K562 (cell line): ENCODE data around the gene AP3M1. TPM values are rescaled to one million over a fixed set of nuclear protein-coding genes. Genes with fewer than 3 reads are reported as not detected.

ENCODE experiments used
- ARID1B ChIP-seq: fragments of 450-650 bp; IDR thresholded peaks from 2 replicates; pipeline ENCODE4 v1.6.1; 2016; ENCODE audit warnings: antibody characterized with exemption, mild to moderate bottlenecking, inconsistent platforms
- ATF1 ChIP-seq, 2 experiments: fragments of 450-650 bp in 1 of 2; IDR thresholded peaks; 2 replicates each; pipeline ENCODE4 v1.6.1; 2016; ENCODE audit warnings: missing compliant biosample characterization in 1 of 2, missing genetic modification characterization in 1 of 2
- CHD4 ChIP-seq: fragments of 200-600 bp; sonication (generic); IDR thresholded peaks from 3 replicates; pipeline ENCODE4 v1.6.1; 2012; ENCODE audit warnings: low read depth, mild to moderate bottlenecking, mixed read lengths, low read length, inconsistent platforms; ENCODE audit not compliant: insufficient read depth, insufficient replicate concordance, poor library complexity, severe bottlenecking
- CXXC5 ChIP-seq: fragments of 250-450 bp; sonication (Bioruptor Pico); IDR thresholded peaks from 2 replicates; pipeline ENCODE4 v1.8.0; 2022; ENCODE audit warnings: inconsistent platforms, mild to moderate bottlenecking, moderate library complexity
- EHMT2 ChIP-seq: fragments of 450-650 bp; IDR thresholded peaks from 2 replicates; pipeline ENCODE4 v1.6.1; 2018; ENCODE audit warnings: antibody characterized with exemption
- HLTF ChIP-seq: fragments of 450-650 bp; IDR thresholded peaks from 2 replicates; pipeline ENCODE4 v1.6.1; 2016
- ILK ChIP-seq: fragments of 450-650 bp; IDR thresholded peaks from 2 replicates; pipeline ENCODE4 v1.6.1; 2016; ENCODE audit warnings: missing genetic modification characterization, low read depth, mild to moderate bottlenecking, missing compliant biosample characterization, moderate library complexity, borderline replicate concordance
- NFXL1 ChIP-seq: fragments of 450-650 bp; formaldehyde crosslinking; IDR thresholded peaks from 2 replicates; pipeline ENCODE4 v1.4.0; 2021; ENCODE audit warnings: mild to moderate bottlenecking
- PCBP2 ChIP-seq: fragments of 200-400 bp; formaldehyde crosslinking; IDR thresholded peaks from 2 replicates; pipeline ENCODE4 v1.6.1; 2018; ENCODE audit warnings: low read length, low read depth, mild to moderate bottlenecking, moderate library complexity; ENCODE audit not compliant: poor library complexity, severe bottlenecking
- PTBP1 ChIP-seq: fragments of 200-400 bp; formaldehyde crosslinking; IDR thresholded peaks from 2 replicates; pipeline ENCODE4 v1.6.1; 2017; ENCODE audit warnings: low read depth, low read length
- SOX6 ChIP-seq: fragments of 450-650 bp; IDR thresholded peaks from 2 replicates; pipeline ENCODE4 v1.6.1; 2014; ENCODE audit warnings: mild to moderate bottlenecking
- STAT5B ChIP-seq: fragments of 250-450 bp; sonication (Bioruptor Pico); IDR thresholded peaks from 2 replicates; pipeline ENCODE4 v1.8.0; 2021; ENCODE audit warnings: mild to moderate bottlenecking, inconsistent platforms
- ZNF133 ChIP-seq: fragments of 250-450 bp; sonication (Bioruptor Pico); IDR thresholded peaks from 2 replicates; pipeline ENCODE4 v1.4.0; 2020; ENCODE audit warnings: mild to moderate bottlenecking
- ZSCAN32 ChIP-seq: fragments of 450-650 bp; formaldehyde crosslinking; IDR thresholded peaks from 2 replicates; pipeline ENCODE4 v1.4.0; 2020; ENCODE audit warnings: mild to moderate bottlenecking, moderate library complexity
- polyA plus RNA-seq, 8 experiments: library from polyadenylated mRNA; depleted of rRNA in 4 of 8; stranded (reverse) in 5 of 8; unstranded in 3 of 8; fragments of >200 nt; fragmentation: Nextera tagmentation in 2 of 8; fragmentation: Illumina TruSeq in 1 of 8; extraction: Ambion mirVana in 2 of 8; extraction: Trizol in 1 of 8; gene quantifications; 2 replicates each; pipeline versions ENCODE4 v1.2.1 to v1.2.3, GENCODE V29; 2011 to 2014; ENCODE audit warnings: inconsistent platforms in 1 of 8, missing spikeins in 1 of 8
- total RNA-seq, 7 experiments: library from RNA; depleted of rRNA in 6 of 7; stranded (reverse); fragments of >200 nt in 6 of 7; fragmentation: Illumina TruSeq in 2 of 7; extraction: Trizol in 2 of 7; gene quantifications; 2 replicates each; pipeline versions ENCODE4 v1.2.1 to v1.2.3, GENCODE V29; 2011 to 2021; ENCODE audit warnings: low replicate concordance in 1 of 7
- TF ChIP-seq, protein P1 (sequence below): IDR thresholded peaks from 3 replicates; pipeline ENCODE4 v1.6.1; 2011; ENCODE audit warnings: borderline replicate concordance, mild to moderate bottlenecking; ENCODE audit not compliant: insufficient read length, insufficient read depth
- TF ChIP-seq, protein P2 (sequence below): fragments of 450-650 bp; formaldehyde crosslinking; IDR thresholded peaks from 2 replicates; pipeline ENCODE4 v1.4.0; 2022; ENCODE audit warnings: missing genetic modification characterization
- TF ChIP-seq, protein P3 (sequence below): sonication (generic); formaldehyde crosslinking; IDR thresholded peaks from 2 replicates; pipeline ENCODE4 v1.8.0; 2022; ENCODE audit warnings: mild to moderate bottlenecking, low read depth, missing genetic modification reagents
- TF ChIP-seq, protein P4 (sequence below): fragments of 250-450 bp; sonication (Bioruptor Pico); IDR thresholded peaks from 2 replicates; pipeline ENCODE4 v1.4.0; 2020; ENCODE audit warnings: borderline replicate concordance
- TF ChIP-seq, protein P5 (sequence below), 2 experiments: fragments of 450-650 bp in 1 of 2; sonication (generic) in 1 of 2; formaldehyde crosslinking in 1 of 2; IDR thresholded peaks in 1 of 2; conservative IDR thresholded peaks in 1 of 2; 2 replicates each; pipeline versions ENCODE4 v1.6.1 to v1.8.1; 2016 to 2023; ENCODE audit warnings: mild to moderate bottlenecking in 2 of 2, moderate library complexity in 2 of 2, inconsistent platforms in 1 of 2, missing genetic modification reagents in 1 of 2

The AP3M1 gene
- total and polyA plus RNA-seq, 9 of the 15 experiments (the other 6 are each of a cell fraction or from before 2014, with no cell fraction given), result 44.3 to 135 (median 67.6) TPM

DNA sequence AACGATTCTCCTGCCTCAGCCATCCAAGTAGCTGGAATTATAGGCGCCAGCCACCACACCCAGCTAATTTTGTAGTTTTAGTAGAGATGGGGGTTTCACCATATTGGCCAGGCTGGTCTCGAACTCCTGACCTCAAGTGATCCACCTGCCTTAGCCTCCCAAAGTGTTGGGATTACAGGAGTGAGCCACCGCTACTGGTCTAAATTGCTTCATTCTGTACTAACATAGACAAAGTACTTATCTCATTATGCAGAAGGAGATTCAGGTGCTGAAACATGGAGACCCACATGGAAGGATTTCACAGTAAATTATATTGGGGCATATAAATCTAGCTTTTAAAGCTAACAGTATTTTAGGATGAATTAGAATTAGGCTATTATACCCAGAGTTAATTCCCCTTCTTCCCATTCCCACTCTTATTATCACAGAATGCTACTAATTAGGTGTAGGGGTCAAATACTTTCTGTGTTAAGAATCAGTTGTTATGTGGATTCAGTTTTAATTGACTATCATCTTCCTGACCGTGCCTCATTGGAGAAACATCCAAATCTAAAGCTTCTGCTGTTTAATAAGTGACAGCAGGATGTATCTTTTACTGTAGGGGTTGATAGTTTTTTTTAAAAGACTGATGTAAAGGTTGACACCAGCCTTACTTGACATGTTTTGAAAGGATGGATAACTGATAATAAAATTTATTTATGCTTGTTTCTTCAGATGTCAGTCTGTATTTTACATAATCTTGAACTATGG, 27.6 kb upstream of the AP3M1 start (continued):
- TF ChIP-seq SOX6 (no peak), NFXL1 (CRISPR knock-in tag) (no peak), CXXC5 (no peak), STAT5B (CRISPR knock-in tag) (no peak), EHMT2 (peak; percentile 48; the same call in 1 of the 2 replicates), CHD4 (no peak), ZSCAN32 (CRISPR knock-in tag) (no peak), ATF1 (CRISPR knock-in tag; IDR thresholded peaks at IDR 0.05) (no peak), ATF1 (tag; IDR thresholded peaks at IDR 0.05) (no peak), ZNF133 (CRISPR knock-in tag) (no peak), ARID1B (0 out of 2 replicates have a peak, but pooled peaks have one; percentile 15), PCBP2 (no peak), HLTF (no peak), PTBP1 (no peak), ILK (tag) (no peak)
- TF ChIP-seq, protein P1, sequence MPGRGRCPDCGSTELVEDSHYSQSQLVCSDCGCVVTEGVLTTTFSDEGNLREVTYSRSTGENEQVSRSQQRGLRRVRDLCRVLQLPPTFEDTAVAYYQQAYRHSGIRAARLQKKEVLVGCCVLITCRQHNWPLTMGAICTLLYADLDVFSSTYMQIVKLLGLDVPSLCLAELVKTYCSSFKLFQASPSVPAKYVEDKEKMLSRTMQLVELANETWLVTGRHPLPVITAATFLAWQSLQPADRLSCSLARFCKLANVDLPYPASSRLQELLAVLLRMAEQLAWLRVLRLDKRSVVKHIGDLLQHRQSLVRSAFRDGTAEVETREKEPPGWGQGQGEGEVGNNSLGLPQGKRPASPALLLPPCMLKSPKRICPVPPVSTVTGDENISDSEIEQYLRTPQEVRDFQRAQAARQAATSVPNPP, result no peak
- TF ChIP-seq, protein P2, sequence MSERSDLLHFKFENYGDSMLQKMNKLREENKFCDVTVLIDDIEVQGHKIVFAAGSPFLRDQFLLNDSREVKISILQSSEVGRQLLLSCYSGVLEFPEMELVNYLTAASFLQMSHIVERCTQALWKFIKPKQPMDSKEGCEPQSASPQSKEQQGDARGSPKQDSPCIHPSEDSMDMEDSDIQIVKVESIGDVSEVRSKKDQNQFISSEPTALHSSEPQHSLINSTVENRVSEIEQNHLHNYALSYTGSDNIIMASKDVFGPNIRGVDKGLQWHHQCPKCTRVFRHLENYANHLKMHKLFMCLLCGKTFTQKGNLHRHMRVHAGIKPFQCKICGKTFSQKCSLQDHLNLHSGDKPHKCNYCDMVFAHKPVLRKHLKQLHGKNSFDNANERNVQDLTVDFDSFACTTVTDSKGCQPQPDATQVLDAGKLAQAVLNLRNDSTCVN (CRISPR knock-in tag), result no peak
- TF ChIP-seq, protein P3, sequence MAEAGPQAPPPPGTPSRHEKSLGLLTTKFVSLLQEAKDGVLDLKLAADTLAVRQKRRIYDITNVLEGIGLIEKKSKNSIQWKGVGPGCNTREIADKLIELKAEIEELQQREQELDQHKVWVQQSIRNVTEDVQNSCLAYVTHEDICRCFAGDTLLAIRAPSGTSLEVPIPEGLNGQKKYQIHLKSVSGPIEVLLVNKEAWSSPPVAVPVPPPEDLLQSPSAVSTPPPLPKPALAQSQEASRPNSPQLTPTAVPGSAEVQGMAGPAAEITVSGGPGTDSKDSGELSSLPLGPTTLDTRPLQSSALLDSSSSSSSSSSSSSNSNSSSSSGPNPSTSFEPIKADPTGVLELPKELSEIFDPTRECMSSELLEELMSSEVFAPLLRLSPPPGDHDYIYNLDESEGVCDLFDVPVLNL (CRISPR knock-in tag), result no peak
- TF ChIP-seq, protein P4, sequence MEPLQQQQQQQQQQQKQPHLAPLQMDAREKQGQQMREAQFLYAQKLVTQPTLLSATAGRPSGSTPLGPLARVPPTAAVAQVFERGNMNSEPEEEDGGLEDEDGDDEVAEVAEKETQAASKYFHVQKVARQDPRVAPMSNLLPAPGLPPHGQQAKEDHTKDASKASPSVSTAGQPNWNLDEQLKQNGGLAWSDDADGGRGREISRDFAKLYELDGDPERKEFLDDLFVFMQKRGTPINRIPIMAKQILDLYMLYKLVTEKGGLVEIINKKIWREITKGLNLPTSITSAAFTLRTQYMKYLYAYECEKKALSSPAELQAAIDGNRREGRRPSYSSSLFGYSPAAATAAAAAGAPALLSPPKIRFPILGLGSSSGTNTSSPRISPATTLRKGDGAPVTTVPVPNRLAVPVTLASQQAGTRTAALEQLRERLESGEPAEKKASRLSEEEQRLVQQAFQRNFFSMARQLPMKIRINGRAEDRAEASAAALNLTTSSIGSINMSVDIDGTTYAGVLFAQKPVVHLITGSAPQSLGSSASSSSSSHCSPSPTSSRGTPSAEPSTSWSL (CRISPR knock-in tag), result no peak
- TF ChIP-seq, protein P5, sequence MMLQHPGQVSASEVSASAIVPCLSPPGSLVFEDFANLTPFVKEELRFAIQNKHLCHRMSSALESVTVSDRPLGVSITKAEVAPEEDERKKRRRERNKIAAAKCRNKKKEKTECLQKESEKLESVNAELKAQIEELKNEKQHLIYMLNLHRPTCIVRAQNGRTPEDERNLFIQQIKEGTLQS (IDR thresholded peaks at IDR 0.05), result no peak
- TF ChIP-seq, protein P5 (CRISPR knock-in tag; conservative IDR thresholded peaks at IDR 0.05), result no peak
